HG03571 (cell line): ENCODE data around the gene ORAI2.
"Not testable (repeated sequence)": the region's sequence is repeated elsewhere in the genome, so short reads cannot be mapped to it uniquely, and the experiment has no call there.

Experiments
- ATAC-seq: cut with Tn5 transposase; IDR thresholded peaks from one replicate; pipeline ENCODE4 v1.9.1; 2021; ENCODE audit not compliant: unreplicated experiment

The ORAI2 gene

DNA sequence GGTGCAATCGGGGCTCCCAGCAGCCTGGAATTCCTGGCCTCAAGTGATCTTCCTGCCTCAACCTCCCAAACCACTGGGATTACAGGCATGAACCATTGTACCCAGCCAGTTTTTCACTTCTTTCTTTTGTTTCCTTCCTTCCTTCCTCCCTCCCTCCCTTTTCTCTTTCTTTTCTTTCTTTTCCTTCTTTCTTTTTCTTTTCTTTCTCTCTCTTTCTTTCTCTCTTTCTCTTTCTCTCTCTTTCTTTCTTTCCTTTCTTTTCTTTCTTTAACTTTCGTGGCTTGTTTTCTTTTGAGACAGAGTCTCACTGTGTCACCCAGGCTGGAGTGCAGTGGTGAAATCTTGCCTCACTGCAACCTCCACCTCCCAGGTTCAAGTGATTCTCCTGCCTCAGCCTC lies 12.3 kb downstream of the ORAI2 start:
- no peak for ATAC-seq

- ATAC-seq = no peak
These were observed 13.2 kb downstream of the ORAI2 start for GRCh38 chr7:102446387-102447156.

GRCh38 chr7:102447311-102447710 lies 13.9 kb downstream of the ORAI2 start:
- no peak for ATAC-seq

DNA sequence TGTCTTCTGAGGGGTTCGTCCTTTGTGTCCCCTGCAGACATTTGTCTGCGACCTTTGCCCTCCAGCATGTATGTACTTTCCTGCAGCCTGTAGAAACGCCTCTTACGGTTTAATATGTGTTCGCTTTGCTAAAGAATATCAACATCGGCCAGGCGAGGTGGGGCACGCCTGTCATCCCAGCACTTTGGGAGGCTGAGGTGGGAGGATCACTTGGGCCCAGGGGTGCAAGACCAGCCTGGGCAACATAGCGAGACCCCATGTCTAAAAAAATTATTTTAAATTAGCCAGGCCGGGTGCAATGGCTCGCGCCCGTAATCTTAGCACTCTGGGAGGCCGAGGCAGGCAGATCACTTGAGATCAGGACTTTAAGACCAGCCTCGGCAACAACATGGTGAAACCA lies 15.8 kb downstream of the ORAI2 start:
- no peak for ATAC-seq

GRCh38 chr7:102450242-102450641 lies 16.9 kb downstream of the ORAI2 start:
- ATAC-seq = no peak

GRCh38 chr7:102451371-102452054 lies 18.1 kb downstream of the ORAI2 start:
- no peak for ATAC-seq

- ATAC-seq = no peak
These were observed 19.1 kb downstream of the ORAI2 start for GRCh38 chr7:102452451-102452850.

DNA sequence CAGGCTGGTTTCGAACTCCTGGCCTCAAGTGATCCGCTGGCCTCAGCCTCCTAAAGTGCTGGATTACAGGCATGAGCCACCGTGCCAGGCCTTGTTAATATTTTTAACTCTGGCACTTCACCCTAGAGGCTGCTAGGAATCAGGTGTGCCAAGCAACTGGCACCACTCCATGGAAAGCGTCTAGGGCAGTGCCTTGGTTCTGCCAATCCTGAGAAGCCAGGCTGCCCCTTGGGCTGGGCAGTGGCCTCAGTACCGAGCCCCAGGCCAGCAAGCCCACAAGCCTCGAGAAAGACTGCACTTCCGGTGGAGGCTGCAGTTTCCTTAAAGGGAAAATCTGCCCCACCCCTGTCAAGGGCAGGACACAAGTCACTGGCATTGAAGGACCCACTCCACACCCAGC lies 19.9 kb downstream of the ORAI2 start:
- no peak for ATAC-seq

DNA sequence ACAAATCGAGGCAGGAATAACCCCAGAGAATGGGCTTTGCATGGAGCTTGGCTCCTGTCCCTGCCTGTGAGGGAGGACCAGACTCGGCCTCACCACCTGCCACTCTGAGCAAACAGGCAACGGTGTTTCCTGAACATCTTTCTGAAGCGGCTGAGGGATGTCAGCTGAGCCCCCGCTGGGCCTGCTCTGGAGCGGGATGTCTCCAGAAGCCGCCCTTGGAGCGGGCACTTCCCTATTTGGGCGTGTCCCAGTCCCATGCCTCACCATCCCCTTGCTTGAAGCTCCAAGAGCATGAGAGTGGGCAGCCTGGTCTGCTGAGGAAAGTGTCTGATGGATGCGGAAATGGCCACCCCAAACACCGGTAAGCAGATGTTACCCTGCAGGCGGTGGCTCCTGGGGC lies 21.1 kb downstream of the ORAI2 start:
- no peak for ATAC-seq

DNA sequence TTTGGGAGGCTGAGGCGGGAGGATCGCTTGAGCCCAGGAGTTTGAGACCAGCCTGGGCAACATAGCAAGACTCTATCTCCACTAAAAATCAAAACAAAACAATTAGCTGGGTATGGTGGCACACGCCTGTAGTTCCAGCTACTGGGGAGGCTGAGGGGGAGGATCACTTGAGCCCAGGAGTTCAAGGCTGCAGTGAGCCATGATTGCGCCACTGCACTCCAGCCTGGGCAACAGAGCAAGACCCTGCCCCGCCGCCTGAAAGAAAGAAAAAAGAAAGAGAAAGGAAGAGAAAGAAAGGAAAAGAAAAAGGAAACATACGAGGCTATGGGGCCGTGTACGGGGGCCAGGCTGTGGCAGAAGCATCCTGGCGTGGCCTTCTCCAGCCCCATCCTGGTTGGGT lies 21.6 kb downstream of the ORAI2 start:
- ATAC-seq = not testable (repeated sequence)

DNA sequence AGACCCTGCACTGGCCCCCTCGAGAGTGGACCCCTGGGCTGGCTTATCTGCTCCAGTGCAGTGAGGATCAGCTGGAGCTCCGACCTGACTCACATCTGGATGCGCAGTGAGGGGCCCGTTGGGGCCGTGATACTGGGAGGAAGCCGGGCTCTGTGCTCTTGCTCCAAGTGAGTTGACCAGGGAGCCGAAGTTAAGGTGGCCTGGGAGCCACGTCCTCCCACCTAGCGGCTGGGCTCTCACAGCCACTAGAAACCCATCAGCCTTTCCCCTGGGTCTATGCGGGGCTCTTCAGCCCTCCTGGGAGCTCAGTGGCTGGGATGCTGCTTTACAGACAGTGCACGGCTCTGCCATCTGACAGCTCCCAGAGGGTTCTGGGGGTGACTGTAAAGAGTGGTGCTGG lies 22.2 kb downstream of the ORAI2 start:
- no peak for ATAC-seq

GRCh38 chr7:102456327-102456726 lies 23.0 kb downstream of the ORAI2 start:
- no peak for ATAC-seq

DNA sequence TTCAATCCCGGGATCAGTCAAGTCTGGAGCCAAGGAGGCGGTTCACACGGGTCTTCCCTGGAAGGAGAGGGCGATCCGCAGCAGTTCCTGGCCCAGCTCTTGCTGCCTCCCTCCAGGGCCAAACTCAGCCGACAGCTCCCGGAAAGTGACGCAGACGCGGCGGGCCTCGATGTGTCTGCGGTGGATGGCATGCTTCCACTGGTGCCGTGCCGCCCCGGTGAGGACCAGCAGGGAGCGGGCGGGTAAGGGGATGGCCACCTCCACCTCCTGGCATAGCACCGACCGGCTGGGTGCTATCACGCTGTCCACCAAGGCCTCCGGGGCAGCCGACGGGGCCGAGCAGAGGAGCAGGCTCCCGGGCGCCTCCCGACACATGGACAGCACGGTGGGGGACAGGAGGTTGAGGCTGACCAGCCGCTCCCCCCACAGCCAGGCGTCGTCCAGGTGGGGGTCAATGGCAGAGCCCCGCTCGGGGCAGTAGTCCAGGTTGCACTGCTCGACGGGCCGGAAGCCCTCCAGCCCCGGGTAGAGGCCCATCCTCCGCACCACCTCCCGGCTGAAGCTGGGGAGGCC lies 24.1 kb downstream of the ORAI2 start:
- no peak for ATAC-seq

- ATAC-seq = no peak
These were observed 26.0 kb downstream of the ORAI2 start for GRCh38 chr7:102459221-102459844.

DNA sequence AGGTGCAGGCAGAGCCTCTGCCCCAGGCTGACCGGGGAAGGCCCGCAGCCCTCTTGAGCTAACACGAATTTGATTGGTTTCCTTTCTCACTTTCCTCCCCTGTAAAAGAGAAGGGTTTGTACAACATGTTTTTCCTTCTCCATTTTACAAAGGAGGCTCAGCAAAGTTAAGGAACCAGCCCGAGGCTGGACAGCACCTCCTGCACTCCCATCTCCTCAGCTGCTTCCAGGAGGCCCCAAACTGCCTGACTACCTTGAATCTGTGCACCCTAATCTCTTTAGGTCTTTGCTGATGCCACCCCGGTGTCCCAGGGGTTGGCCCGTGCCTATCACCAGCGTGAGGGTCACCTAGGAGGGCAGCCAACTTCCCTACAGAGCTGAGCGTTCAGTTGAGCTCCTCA lies 27.1 kb downstream of the ORAI2 start:
- ATAC-seq = no peak

- no peak for ATAC-seq
These were observed 30.6 kb downstream of the ORAI2 start for GRCh38 chr7:102463841-102464576.

DNA sequence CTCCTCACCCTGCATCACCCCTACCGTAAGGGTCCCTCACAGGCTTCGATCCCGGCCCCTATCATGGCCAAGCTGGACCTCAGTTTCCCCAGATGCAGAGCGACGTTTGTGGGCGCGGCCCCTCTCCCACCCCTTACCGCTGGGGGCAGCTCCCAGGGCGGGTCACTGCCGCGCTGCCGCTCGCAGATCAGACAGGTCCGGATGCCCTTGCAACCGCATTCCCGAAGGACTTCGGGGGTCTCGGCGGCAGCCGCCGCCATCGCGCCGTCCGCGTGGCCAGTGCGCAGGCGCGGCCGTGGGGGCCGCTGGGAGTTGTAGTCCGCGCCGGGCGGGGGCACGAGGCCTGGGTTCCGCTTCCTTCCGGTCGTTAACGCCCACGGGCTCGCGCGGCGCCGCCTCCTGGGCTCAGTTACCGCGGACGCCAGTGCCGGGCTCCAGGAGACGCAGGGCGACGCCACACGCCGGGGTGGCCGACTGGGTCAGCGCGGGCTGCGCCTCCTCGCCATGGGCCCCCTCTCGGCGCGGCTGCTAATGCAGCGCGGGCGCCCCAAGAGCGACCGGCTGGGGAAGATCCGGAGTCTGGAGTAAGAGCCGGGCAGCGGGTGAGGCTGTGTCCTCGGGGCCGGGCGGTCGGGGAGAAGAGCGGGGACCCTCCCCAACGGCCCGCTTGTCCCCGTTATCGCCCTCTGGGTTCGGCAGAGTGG lies 31.4 kb downstream of the ORAI2 start, which contains the start of the genes ALKBH4 and LRWD1:
Gene ALKBH4, minus strand, starts transcription at position 287 of the 704 bp plus-strand sequence. Its CDS starts 27 bp downstream, at position 260.
Gene LRWD1, plus strand, starts transcription at position 408 of the 704 bp plus-strand sequence. Its CDS starts 97 bp downstream, at position 505.
- peak; percentile 71 for ATAC-seq

DNA sequence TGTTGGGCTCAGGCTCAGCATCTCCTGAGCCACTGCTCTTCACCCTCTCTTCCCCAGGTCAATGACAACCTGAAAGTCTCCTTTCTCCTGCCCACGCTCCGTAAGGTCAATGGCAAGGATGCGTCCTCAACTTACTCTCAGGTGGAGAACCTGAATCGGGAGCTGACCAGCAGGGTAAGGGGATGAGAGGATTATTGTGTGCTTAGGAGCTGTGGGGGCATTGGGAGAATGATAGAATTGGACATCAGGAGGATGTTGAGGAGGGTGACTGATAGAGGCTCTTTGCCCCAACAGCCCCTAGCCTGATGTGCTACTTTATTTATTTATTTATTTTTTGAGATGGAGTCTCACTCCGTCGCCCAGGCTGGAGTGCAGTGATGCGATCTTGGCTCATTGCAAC lies 32.7 kb downstream of the ORAI2 start:
- no peak for ATAC-seq

DNA sequence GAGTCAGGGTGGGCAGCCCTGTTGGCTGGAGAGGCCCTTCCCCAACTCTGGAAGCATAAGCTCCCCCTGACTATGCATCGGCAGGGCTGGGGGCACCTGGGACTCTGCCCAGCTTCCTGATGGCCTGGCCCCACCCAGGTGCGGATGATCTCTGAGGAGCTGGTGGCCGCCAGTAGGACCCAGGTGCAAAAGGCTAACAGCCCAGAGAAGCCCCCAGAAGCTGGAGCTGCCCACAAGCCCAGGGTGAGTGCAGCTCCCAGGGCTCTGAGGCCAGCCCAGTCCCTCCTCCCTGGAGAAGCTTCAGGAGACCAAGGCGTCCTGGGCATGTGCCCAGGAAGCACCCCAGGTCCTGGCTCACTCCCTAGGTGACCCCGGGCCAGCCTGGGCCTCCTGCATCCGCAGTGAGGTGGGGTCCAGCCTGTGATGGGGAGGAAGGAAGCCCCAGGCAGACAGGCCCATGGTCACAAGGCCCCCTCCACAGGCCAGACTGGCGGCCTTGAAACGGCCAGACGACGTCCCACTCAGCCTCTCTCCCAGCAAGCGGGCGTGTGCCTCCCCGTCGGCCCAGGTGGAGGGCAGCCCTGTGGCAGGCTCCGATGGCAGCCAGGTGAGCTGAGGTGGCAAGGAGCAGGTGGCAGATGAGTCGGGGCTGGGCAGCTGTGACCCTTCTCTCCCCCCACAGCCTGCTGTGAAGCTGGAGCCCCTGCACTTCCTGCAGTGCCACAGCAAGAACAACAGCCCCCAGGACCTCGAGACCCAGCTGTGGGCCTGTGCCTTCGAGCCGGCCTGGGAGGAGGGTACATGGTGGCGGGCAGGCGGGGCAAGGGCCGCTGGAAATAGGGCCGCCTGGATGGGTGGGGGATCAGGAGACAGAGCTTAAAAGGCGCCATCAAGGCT lies 34.5 kb downstream of the ORAI2 start:
- ATAC-seq = no peak
